Embryonic facial prominence (tissue), 1 donor: ENCODE results near the gene PARD3B.

Experiments
- DNase-seq: peaks from one replicate; pipeline ENCODE4 v3.0.0-alpha.2; 2016; ENCODE audit errors: extremely low spot score

The PARD3B gene

GRCh38 chr2:204891739-204892138, 346.5 kb downstream of the PARD3B start:
- DNase-seq: no peak

DNA sequence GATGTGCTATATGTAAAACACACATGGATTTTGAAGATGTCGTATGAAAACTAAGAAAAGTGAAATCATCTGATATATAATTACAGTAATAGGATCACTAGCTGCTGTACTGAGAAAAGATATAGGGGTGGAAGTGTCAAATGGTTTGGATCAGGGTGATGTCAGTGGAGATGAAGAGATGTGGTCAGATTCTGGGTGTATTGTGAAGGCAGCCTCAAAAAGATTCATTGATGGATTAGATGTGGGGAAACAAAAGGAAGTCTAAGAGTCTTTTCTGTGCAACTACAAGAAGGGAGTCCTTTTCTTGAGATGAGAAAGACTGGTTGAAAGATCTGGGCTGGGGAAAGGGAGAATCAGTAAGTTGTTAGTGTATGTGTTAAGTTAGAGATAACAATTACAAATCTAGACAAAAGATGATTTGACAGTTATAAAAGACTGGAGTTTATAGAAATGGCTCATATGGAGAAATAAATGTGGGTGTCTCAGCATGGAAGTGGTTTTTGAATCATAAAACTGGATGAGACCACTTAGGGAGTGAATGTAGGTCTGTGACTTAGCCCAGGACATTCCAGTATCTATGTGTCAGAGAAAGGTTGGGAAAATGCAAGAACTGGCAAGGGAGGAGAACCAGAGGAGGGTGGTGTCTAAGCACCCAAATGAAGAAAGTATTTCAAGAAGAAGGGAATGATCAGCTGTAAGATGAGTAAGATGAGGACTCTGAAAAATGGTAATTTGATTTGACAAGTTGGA, 347.4 kb downstream of the PARD3B start:
- DNase-seq: no peak

- no peak for DNase-seq
These were observed 350.9 kb downstream of the PARD3B start for GRCh38 chr2:204896146-204896545.

DNA sequence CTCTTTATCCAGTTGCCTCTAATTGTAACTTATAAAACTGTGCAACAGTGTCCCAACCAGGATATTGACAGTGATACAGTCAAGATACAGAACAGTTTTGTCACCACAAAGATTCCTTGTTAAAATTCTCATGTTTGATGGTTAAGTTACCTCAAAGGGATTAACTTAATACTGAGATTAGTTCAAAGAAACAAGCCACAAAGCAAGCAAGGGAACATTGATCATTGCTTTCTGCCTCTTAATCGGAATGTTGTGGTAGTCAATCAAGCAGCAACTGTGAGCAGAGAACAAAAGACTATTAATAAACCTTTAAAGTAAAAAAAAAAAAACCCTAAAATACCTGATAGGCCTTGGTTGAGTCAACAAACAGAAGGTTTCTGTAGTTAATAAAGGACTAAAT, 352.3 kb downstream of the PARD3B start:
- no peak for DNase-seq

DNA sequence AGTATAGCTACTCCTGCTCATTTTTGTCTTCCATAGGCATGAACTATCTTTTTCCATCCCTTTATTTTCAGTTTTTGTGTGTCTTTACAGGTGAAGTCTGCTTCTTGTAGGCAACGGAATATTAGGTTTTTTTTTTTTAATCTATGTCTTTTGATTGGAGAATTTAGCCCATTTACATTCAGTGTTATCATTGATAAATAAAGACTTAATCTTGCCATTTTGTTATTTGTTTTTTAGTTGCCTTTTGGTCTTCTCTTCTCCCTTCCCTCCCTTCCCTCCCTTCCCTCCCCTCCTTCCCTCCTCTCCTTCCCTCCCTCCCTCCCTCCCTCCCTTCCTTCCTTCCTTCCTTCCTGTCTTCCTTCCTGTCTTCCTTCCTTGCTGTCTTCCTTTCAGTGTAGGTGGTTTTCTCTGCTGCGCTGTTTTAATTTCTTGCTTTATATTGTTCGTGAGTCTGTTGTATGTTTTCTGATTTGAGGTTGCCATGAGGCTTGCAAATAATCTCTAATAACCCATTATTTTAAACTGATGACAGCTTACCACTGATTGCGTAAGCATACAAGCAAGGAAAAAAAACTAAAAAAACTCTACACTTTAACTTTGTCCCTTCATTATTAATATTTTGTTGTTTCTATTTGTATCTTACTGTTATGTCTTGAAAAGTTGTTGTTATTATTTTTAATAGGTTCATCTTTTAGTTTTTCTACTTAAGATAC, 353.8 kb downstream of the PARD3B start:
- DNase-seq: no peak

DNA sequence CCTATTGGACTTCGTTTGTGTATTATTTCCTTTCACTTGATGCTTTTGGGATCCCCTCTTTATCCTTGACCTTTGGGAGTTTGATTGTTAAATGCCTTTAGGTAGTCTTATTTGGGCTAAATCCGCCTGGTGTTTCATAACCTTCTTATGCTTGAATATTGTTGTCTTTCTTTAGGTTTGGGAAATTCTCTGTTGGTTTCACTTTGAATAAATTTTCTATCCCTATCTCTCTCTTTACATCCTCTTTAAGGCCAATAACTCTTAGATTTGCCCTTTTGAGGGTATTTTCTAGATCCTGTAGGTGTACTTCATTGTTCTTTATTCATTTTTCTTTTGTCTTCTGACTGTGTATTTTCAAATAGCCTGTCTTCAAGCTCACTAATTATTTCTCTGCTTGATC, 354.7 kb downstream of the PARD3B start:
- no peak for DNase-seq

- no peak for DNase-seq
These were observed 355.2 kb downstream of the PARD3B start for GRCh38 chr2:204900487-204900886.

DNA sequence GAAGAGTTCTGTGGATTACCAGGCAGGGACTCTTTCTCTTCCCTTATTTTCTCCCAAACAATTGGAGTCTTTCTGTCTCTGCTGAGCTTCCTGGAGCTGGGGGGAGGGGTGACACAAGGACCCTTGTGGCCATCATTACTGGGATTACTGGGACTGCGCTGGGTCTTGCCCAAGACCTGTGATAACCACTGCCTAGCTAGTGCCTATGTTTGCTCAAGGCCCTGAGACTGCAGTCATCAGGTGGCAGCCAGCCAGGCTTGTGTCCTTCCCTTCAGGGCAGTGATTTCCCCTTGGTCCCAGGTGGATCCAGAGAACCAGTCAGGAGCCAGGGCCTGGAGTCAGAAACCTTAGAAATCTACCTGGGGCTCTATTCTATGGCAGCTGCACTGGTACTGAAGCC, 355.6 kb downstream of the PARD3B start:
- no peak for DNase-seq

GRCh38 chr2:204901591-204901990, 356.3 kb downstream of the PARD3B start:
- no peak for DNase-seq

GRCh38 chr2:204909791-204910190, 364.5 kb downstream of the PARD3B start:
- no peak for DNase-seq

DNA sequence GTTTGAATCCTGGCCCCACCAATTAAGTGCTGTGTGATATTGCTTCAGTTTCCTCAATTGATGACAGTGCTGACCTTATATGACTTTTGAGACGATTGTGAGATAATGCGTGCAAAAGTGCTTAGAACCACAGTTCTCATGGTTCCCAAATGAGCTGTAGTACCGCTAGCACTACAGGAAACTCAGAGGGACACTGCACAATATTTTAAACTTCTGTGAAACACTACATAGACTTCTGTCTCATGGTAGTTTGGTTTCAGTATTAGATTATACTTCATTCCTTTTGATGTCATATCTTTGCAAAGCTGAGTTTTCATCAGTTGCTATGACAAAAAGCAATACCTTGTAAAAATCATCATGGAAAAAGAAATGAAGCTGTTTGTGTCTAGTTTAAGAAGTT, 368.0 kb downstream of the PARD3B start:
- DNase-seq: no peak

GRCh38 chr2:204913854-204914464, 368.7 kb downstream of the PARD3B start:
- DNase-seq: no peak

DNA sequence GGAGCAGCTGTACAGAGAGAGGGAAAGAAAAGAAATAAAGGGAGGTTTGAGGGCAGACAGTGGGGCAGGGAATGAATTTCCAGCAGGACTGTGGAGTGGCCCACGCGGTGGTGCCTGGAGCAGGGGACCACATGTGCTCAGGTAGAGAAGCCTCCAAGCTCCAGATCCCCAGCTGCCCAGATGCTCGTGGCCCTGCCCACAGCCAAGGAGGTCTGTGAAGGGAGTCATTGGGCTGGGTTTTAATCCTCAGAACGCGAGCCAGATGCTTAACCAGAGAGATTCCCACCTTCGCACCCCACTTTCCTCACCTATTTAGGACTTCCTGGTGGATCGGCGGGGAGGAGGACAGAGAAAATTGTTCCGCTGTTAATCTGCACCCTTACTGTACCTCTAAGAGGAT, 369.4 kb downstream of the PARD3B start:
- DNase-seq: no peak

DNA sequence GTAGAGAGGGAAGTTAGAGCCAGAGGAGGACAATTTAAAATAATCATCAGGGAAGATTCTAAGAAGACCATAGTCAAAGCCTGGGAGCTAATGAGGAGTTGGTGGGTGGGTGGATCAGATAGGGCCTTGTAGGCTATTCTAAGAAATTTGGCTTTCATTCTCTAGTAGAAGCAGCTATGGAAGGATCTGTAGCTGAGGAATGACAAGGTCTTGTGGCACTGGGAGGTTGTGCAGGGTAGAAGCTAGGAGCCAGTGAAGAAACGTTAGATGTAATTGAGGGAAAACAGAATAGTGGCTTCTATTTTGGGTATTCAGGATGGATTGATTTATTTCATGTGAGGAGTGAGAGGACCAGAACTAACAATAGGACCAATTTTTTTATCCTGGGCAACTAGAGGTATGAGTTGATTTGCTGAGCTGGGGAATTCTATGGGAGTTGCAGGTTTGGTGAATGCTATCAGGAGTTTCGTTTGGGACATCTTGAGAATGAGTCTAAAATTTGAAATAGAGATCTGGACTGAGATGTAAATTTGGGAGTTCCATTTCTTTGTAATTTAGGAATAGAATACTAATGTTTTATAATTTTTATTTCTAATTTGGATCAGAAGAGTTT, 371.9 kb downstream of the PARD3B start:
- no peak for DNase-seq

DNA sequence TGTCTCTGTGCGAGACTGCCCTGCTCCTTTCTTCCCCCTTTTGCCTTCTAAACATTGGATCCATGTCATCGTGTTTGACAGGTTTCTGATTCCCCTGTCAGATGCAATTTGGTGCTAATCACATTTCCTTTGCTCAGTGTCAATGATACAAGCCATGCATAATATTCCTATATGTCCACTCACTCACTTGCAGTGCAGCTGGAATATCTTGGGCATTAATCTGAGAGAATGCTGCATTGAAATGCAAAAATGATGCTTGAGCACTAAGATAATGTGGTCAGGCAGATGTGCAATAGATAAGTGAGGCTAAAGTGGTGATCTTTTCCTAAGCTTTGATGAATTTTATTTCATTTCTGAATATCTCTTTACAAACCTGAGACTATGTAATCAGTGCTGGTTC, 375.5 kb downstream of the PARD3B start:
- DNase-seq: no peak

GRCh38 chr2:204923957-204924356, 378.7 kb downstream of the PARD3B start:
- DNase-seq: no peak

- DNase-seq: no peak
These were observed 386.3 kb downstream of the PARD3B start for GRCh38 chr2:204931562-204931961.

- DNase-seq: no peak
These were observed 388.6 kb downstream of the PARD3B start for GRCh38 chr2:204933735-204934374.

GRCh38 chr2:204944927-204945326, 399.7 kb downstream of the PARD3B start:
- no peak for DNase-seq

DNA sequence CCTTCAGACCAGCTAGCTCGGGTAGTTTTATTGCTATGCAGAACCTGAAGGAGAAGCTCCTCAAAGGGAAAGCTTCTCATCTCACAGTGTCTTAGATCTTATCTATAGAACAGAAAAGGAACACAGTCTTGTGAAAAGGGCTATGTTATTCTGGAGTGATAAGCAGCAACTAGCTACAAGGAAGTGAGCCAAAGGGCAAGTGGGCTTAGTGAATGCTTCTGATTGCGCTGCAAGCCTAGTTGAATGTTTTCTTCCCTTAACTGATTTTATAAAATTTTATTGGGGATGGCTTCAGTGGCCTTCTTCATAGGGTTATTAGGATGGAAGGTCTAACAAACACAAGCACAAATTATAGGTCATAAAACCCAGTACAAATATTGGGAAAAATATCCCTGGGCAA, 400.1 kb downstream of the PARD3B start:
- no peak for DNase-seq

GRCh38 chr2:204946892-204947291, 401.6 kb downstream of the PARD3B start:
- DNase-seq: no peak

DNA sequence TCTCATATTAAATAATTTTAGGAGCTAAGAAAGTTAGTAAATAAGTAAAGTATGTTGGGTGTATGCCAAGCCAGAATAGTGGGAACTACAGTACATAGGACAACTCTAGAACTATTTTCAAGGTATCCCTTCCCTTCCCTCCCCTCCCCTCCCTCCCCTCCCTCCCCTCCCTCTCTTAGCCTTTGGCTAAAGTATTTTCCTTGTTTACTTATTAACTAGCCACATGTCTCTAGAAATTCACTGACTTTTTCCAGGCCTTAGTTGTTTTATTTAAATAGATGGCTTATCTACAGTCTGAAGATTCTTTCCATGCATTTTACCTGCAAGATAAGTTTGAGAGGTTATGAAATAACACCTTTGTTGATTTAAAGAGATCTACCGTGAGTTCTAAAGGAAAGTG, 402.1 kb downstream of the PARD3B start:
- no peak for DNase-seq
